ENCODE measurements around the gene TP53TG5.

- TF ChIP-seq, protein P1, sequence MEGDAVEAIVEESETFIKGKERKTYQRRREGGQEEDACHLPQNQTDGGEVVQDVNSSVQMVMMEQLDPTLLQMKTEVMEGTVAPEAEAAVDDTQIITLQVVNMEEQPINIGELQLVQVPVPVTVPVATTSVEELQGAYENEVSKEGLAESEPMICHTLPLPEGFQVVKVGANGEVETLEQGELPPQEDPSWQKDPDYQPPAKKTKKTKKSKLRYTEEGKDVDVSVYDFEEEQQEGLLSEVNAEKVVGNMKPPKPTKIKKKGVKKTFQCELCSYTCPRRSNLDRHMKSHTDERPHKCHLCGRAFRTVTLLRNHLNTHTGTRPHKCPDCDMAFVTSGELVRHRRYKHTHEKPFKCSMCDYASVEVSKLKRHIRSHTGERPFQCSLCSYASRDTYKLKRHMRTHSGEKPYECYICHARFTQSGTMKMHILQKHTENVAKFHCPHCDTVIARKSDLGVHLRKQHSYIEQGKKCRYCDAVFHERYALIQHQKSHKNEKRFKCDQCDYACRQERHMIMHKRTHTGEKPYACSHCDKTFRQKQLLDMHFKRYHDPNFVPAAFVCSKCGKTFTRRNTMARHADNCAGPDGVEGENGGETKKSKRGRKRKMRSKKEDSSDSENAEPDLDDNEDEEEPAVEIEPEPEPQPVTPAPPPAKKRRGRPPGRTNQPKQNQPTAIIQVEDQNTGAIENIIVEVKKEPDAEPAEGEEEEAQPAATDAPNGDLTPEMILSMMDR (IDR thresholded peaks at IDR 0.05): no peak
- TF ChIP-seq POLR2A (IDR thresholded peaks at IDR 0.05) (no peak), POLR2AphosphoS5 (IDR thresholded peaks at IDR 0.05) (no peak)
These were observed 16.3 kb downstream of the TP53TG5 start for GRCh38 chr20:45361793-45362192.

Data from prostate gland (tissue), 2 donors.